NK-92 (cell line): Measurements from ENCODE around the gene EEF1AKMT2.
"Not testable (repeated sequence)": the region's sequence is repeated elsewhere in the genome, so short reads cannot be mapped to it uniquely, and the experiment has no call there.

Experiments used
- DNase-seq: peaks from one replicate; lab custom pipeline; 2025; ENCODE audit not compliant: unreplicated experiment; lab: John Stamatoyannopoulos, UW

Gene EEF1AKMT2

DNA sequence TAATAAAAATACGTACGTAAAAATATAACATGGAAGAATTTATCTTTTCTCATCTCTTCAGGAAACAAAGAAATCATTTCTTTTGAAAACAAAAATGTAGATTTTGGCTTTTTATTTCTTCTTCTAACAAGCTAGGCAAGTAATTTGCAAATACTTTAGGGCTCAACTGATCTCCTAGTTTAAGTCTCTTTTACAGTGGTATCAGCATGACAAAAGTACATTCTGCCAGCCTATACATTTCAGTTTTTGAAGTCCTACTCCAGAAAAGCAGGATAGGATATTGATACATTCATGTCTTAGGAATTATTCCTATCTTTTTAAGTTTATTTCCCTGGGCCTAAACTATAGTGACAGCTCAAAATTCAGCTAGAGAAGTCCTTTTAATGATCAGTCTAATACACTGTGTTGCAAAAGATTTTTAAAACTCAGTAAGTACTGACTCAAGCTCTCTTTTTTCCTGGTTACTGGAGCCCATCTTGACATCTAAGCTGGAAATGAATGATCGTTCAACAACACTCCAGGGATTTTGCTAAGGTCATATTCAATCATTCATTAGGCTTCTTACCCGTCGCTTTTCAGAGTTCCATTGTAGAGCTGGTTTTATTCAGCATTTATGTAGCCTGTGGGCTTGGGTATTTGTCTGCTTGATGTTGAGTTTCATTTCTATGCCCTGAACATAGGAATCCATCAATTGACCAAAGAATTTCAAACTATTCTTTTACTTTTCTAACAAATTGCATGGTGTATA is 35.4 kb downstream of the EEF1AKMT2 start:
- no peak for DNase-seq

DNA sequence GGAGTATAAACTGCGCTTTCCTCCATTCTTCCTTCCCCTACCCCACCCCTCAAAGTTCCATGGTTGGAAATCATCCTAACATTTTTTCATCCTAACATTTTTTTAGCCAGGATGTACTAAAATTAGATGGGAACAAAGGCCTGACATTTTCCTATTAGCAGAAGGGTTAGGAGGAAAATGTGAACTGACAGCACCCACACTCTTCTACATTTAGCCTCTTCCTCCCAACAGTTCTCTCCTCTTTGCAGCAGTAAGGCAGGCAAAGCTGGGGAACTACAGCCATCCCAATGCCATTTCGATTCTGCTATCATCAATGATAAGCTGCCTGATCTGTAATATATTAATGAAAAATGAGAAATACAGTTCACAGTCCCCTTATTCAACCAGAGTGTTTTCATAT is 36.1 kb downstream of the EEF1AKMT2 start:
- DNase-seq, result no peak

DNA sequence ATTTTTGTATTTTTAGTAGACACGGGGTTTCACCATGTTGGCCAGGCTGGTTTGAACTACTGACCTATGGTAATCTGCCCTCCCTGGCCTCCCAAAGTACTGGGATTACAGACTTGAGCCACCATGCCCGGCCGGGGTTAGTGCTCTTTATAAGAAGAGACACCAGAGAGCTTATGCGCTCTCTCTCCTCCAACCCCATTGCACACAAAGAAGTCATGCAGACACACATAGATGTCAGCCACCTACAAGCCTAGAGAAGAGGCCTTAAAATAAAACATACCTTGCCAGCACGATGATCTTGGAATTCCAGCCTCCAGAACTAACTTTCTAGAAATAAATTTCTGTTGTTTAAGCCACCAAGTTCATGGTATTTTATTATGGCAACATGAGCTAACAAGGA is 37.5 kb downstream of the EEF1AKMT2 start:
- DNase-seq, result no peak

DNA sequence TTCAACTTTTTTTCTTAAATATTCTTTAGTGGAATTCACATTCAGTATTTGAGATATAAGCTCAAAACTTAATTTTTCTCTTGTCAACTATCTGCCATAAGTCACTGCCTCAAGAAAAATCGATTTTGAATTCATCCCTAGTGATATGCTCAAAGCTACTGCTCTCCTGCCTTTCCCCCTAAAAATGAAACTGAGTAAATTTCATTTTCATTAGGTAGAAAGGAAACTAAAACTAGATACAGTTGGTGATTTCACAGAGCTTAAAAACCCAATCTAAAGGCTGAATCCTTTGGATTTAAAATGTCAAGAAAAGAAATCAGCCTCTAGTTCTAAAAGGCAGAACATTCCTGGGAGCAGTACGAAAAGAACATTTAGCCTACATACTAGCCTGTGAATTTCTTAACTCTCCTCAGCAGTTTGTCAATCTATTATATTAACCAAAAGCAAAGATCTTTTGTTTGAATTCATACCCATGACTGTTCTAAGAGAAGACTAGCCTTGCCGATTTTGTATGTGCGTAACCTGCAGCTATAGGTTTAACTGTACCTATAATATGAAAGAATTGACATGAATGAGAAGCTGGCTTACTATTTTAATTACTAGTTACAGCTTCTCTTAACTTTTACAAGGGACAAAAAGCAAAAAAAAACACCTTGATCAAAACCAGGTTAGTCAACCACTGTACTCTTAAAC is 42.6 kb downstream of the EEF1AKMT2 start:
- no peak for DNase-seq

DNA sequence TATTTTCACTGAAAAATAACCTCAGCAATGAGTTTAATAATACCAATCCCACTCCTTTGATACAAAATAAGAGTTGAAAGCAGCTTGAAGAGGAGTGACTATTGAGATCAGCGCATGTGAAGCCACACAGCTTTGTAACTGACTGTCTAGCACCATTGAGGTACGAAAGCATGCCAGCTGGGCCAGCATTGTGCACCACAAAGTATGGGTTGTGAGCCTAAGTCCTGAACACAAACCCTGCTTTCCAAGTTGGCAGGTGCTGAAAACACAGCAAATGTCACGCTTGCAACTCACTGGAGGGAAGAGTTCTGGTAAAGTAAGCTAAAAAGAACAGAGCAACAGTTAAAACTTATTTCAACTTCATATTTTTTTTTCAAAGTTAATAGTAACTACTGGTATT is 43.5 kb downstream of the EEF1AKMT2 start:
- no peak for DNase-seq

DNA sequence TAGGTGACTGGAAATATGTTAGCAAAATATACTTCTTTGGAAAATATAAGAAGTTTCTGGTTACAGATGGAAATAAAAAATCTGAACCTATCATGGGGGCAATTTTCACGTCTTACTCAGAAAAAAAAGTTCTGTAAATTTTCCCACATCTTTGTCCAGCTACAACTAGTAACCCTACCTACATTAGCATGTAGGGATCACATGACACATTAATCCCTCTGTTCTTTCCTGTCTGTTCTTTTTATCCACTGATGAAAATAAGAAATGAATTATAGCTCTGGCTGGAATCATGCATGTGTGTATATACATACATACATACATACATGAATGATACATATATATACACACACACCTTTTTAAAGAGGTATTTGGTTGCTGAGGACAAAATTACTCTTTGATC is 43.9 kb downstream of the EEF1AKMT2 start:
- no peak for DNase-seq

DNA sequence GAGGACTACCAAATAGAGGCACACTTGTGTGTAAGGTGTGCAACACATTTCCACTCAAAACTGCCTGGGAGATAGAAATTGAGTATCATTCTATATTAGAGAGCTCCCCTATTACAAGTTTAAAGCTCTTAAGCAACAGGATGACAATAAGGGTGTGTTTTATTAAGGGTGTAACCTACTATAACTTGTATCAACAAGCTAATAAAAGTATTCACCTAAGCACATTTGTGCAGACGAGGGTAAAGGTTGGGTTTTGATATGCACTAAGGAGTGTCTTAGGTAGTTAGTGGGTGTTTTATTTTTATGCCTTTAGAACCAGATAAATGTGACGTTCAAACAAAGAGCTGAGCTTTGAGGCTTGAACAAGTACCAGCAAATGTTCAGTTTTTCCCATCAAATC is 44.7 kb downstream of the EEF1AKMT2 start:
- no peak for DNase-seq

DNA sequence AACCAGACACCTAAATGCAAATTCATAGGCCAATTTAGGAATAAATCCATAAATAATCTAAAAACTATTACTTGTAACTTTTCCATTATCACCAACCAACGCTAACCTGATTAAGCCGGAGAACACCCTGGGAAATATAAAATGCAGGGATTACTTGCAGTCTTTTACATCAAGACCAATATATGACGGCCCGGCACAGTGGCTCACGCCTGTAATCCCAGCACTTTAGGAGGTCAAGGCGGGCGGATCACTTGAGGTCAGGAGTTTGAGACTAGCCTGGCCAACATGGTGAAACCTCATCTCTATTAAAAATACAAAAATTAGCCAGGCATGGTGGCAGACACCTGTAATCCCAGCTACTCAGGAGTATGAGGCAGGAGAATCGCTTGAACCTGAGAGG is 45.2 kb downstream of the EEF1AKMT2 start:
- DNase-seq, result not testable (repeated sequence)

DNA sequence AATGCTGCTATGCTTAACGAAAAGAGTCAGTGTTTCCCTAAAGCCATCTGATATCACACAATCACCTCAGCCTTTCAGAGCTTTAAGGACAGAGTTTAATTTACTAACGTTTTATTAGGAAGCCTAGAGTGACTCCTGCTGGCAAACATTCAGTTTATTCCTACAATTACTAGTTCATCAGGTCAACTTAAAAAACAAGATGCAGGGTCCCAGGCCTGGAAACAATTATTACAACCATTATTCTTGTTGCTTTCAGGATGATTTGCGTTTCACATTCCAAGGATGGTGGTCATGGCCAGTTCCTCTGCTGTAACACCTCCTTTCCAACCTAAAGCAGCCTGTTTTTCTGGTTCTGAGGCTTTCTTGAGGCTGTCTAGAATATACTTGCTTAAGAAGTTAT is 46.0 kb downstream of the EEF1AKMT2 start:
- DNase-seq, result no peak

DNA sequence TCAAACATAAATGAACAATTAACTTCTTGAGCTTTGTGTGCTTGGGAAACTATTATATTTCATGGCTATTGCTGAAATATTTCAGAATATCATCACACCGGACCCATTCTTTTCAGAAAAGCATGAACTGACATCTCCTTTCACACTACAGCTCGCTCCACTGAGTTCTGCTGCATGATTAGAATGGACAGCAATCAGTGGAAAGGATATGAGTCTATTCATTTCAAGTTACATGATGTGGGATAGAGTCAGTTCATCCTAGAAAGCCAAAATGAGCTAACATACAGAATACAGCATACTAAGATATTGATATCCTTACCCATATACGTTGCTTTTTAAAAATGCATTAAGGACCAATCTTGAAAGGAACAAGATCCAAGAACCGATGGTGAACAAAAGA is 46.4 kb downstream of the EEF1AKMT2 start:
- DNase-seq, result no peak

DNA sequence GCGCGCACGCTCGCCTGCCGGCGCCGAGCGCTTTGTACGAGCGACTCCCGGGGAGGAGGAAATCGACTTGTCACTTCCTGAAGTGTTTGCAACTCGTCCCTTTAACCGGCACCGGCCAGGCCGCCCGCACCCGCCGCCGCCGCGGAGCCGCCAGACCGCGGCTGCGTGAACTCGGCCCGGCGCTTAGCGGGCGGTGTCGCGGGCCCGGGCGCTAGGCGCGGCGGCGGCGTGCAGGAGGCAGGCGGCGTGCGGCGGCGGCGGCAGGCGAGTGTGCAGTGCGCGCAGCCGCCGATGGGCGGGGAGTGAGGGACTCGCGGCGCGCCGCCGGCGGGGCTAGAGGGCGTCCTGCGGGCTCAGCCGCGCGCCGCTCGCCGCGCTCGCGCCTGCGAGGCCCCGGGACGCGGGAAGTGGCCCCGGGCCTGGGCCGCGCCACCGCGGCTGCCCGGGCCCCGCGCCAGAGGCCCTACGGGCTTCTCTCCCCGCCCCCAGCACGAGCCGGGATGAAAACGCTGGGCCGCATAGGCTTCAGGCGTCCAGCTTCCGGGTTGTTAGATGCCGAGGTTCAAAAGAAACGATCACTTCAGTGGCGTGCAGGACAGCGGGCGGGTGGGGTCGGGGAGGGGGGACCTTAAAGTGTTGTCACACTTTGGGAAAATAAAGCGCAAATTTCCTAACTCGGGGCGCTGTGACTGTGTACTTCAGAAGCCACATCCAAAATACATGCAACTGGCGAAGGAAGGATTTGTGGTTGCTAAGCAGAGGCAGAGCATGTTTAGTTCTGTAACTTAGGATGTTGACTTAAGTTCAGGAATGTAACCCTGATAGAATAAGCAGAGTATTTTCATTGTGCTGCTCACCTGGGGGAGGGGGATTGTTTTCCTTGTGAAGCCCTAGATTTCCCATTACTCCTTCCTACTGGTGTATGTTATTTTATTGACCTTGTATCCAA is 47.3 kb downstream of the EEF1AKMT2 start, which contains the start of gene FAM53B:
TSS of gene FAM53B (minus strand) at position 277 of the 949 bp plus-strand sequence. CDS start 37,665 bp downstream, outside the sequence.
- no peak for DNase-seq

DNA sequence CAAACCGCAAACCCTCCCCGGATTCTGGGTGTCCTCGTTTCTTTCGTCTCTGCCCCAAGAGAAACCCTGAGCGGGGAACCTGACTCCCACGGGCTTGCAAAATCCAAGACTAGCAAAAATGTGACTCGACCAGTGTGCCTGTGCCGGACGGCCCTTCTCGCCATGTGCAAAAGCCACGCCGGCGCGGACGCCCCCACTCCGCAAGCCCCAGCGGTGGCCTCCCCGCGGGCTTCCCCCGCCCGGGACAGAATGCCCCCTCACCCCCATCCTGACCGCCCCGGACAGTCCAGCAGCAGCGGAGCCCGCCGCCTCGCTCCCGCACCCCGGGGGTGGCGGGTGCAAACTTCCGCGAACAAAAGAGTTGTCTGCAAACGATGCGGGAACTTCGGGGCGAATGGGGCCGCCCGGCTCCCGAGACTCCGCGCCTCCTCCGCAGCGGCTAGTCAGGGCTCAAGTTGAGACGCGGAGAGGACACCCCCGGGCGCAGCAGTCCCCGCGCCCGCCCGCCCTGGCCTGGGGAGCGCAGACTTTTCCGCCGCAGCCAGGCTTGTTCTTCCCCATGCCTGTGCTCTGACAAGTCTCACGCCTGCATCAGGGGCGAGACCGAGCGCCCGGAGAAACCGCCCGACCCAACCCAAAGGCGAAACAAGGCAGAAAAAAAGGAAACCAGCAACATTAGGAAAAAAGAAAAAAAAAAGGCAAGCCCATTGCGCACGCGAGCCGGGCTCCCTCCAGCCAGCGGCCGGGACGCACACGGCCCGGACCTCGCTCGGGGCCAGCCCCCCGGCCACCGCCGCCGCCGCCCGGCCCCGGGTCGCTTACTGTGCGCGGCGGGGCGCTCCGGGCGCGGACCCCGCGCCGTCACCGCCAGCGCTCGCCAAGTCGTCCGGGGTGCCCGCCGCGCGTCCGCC is 48.2 kb downstream of the EEF1AKMT2 start:
- no peak for DNase-seq

DNA sequence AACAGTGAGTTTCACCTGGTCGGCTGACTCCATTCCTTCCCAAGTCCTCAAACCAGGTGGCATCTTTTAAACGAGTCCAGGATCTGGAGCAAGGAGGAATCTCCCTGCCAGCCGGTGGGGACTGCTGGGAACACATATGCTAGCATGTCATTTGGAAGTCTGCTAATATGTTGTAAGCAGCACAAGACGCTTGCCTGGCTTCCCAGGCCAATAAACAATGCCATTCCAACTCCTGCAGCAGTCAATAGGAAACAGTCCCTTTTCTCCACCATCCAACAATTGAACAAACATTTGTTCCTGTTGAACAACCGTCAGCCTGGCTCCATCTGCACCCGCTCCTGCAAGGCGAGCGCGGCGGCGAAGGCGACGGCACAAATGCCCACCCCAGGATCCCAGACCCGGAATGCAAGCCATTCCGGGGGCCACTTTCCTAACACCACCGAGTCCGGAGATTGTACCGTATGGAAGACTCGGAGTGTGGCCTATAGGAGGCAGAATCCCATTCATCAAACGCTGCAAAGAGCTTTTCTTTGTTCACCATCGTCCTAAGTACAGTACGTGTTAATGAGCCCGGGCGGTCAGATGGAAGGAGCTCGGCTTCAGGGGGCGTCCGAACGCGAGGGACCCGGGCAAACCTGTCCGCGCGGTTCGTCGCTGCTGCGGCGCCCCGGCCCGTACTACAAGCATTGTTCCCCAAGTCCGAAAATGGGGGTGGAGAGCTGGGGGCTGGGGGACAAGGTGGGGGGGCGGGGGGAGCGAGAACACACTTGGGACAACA is 49.1 kb downstream of the EEF1AKMT2 start:
- DNase-seq, result no peak

DNA sequence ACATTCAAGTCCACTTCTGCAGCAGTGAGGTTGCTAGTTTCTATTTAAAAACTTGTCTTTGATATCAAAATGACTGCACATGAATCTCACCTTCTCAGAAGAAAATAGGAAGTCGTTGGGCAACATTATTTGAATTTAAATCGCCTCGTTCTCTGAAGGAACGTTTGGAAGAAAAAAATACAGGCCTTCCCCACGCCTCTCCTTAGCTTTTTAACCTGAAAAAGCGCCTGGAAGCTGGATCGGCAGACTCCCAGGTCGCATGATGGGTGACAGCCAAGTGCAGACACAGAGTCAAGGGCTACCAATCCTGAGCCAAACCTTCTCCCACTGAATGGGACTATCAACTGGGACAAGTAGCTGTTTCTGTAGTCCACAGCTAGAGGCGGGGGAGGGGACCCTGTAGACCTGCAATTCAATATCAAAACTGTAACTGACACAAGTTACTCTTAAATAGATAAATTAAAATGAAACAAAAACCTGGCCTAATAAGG is 49.7 kb downstream of the EEF1AKMT2 start:
- DNase-seq, result no peak

DNA sequence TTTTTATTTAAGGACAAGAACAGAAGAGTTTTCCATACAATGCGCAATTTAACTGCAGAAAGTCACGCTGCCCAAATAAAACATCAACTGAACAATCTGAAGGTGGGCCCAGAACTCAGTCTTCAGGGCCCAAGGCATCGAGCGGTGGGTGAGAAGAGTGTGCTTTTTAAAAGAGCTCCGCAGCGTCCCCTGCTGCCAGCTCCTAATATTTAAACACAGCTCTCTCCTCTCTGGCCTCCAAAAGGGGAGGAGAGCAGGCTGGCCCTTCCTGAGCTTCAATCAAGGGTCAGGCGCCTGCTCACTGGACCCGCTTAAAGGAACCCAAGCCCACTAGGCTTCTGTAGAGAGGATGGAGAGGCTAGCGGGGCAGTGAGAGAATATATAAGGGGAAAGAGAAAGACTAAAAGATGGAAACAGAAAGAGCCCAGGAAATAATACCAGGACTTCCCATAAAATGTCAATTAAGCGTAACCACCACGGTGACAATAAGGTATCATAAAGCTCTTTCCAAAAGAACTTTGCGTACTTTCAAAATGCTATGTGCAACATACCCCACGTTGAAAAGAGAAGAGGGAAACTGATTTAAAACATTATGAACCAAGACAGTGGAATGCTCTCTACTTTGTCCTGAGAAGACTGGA is 50.3 kb downstream of the EEF1AKMT2 start:
- DNase-seq, result no peak

DNA sequence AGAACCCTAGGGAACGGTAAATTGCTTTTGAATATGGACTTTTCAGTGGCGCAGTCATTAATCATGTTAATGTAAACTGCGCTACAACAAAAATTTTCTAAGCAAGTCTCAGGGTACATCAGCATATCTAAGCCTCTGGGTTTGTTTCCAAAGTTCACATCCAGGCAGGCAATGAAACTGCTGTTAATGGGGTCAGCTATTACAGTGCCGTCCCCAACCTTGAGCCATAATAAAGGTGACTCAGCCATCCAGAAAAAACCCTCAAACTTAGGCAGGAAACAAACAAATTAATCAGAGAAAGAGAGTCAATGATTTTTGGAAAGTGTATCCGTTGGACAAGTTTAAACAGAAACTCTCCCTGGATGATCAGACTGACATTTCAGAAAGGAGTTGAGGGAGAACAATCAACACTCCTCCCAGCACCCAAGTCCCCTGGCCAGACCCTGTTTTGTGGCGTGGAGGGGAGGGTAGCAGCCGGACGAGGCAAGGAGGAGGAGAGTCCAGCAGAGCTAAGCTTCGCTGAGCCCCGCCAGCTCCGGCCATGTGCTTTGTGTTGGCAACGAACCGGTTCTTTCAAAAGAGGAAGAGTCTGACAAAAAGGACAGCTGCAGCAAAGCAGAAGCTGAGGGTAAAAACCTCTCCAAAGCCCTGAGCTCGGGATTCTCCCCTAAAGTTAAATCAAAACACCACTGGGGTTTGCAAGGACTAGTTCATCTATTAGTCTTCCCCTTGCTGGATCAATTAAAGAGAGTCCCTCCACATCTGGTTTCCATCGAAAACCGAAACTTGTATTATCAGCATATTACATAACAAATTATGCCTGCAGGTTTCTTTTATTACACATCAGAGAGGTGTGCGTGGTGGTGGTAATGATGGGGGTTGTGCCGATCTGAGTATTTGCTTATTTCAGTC is 51.1 kb downstream of the EEF1AKMT2 start:
- DNase-seq, result no peak

DNA sequence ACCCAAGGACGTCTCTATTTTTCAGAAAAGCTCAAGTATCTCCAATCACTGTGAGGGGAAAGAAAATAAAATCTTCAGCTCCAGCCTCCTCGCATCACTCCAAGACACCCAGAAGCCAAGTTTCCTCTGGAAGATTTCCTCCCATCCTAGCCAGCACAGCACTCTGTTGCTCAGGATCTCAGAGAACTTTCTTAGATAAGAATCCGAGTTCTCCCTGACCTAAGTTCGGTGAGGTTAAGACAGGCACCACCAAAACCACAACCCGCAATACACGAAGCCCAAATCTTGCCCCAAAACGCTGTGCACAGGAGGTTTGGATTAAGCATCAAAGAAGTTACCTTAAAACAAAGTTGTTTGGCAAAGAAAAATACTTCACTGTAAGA is 51.7 kb downstream of the EEF1AKMT2 start:
- no peak for DNase-seq
